Neutrophil (primary cell): ENCODE data around the gene SLIT3.

Experiments used
- H3K27ac ChIP-seq: fragments of 200-600 bp; sonication (generic); 2 replicates; pipeline ENCODE4 v1.5.1; 2016; ENCODE audit warnings: mild to moderate bottlenecking, moderate library complexity
- H3K27me3 ChIP-seq: fragments of 200-600 bp; sonication (generic); 2 replicates; pipeline ENCODE4 v1.6.0; 2016; ENCODE audit warnings: mild to moderate bottlenecking
- H3K36me3 ChIP-seq: fragments of 200-600 bp; sonication (generic); 2 replicates; pipeline ENCODE4 v1.5.1; 2017
- H3K4me1 ChIP-seq, 2 experiments: fragments of 200-600 bp in 1 of 2; sonication (generic) in 1 of 2; 1 replicate in 1 of 2; 2 replicates in 1 of 2; pipeline versions ENCODE4 v1.5.1 to v1.6.1; 2013 to 2016; ENCODE audit warnings: low read depth in 1 of 2, low read length in 1 of 2, mild to moderate bottlenecking in 1 of 2, moderate library complexity in 1 of 2; ENCODE audit not compliant: control insufficient read depth in 1 of 2, insufficient read depth in 1 of 2
- H3K4me3 ChIP-seq, 2 experiments: fragments of 200-600 bp in 1 of 2; sonication (generic) in 1 of 2; 1 replicate in 1 of 2; 2 replicates in 1 of 2; pipeline ENCODE4 v1.5.1; 2013 to 2016; ENCODE audit warnings: low read depth in 1 of 2, low read length in 1 of 2, mild to moderate bottlenecking in 1 of 2, moderate library complexity in 1 of 2
- H3K9me3 ChIP-seq: fragments of 200-600 bp; sonication (generic); 2 replicates; pipeline ENCODE4 v1.5.1; 2016
- TF ChIP-seq, protein P1 (sequence below): fragments of 200-600 bp; sonication (generic); IDR thresholded peaks from 2 replicates; pipeline ENCODE4 v1.5.1; 2016; ENCODE audit warnings: antibody characterized with exemption

Gene SLIT3

GRCh38 chr5:168808051-168808616 lies 492.8 kb downstream of the SLIT3 start:
- no peaks in the 10 kb centered on the region for H3K36me3 ChIP-seq
- H3K27ac ChIP-seq, result no peak overlapping the region
- H3K27me3 ChIP-seq, result no peaks in the 10 kb centered on the region
- H3K9me3 ChIP-seq, result no peaks in the 10 kb centered on the region
- TF ChIP-seq, protein P1, sequence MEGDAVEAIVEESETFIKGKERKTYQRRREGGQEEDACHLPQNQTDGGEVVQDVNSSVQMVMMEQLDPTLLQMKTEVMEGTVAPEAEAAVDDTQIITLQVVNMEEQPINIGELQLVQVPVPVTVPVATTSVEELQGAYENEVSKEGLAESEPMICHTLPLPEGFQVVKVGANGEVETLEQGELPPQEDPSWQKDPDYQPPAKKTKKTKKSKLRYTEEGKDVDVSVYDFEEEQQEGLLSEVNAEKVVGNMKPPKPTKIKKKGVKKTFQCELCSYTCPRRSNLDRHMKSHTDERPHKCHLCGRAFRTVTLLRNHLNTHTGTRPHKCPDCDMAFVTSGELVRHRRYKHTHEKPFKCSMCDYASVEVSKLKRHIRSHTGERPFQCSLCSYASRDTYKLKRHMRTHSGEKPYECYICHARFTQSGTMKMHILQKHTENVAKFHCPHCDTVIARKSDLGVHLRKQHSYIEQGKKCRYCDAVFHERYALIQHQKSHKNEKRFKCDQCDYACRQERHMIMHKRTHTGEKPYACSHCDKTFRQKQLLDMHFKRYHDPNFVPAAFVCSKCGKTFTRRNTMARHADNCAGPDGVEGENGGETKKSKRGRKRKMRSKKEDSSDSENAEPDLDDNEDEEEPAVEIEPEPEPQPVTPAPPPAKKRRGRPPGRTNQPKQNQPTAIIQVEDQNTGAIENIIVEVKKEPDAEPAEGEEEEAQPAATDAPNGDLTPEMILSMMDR, result no peak
- H3K4me3 ChIP-seq, result no peak overlapping the region
- no peaks in the 10 kb centered on the region for H3K4me1 ChIP-seq

- Histone ChIP-seq H3K36me3 (no peaks in the 10 kb centered on the region), H3K4me3 (no peak overlapping the region), H3K9me3 (no peaks in the 10 kb centered on the region), H3K27me3 (peaks cover 4% of the 10 kb centered on the region), H3K4me1 (no peaks in the 10 kb centered on the region), H3K27ac (no peak overlapping the region)
- TF ChIP-seq, protein P1, result no peak
Measured at GRCh38 chr5:168807287-168807686, 493.7 kb downstream of the SLIT3 start.

- Histone ChIP-seq H3K27me3 (peaks cover 14% of the 10 kb centered on the region), H3K27ac (no peak overlapping the region), H3K4me3 (no peak overlapping the region), H3K9me3 (no peaks in the 10 kb centered on the region), H3K4me1 (no peaks in the 10 kb centered on the region), H3K36me3 (no peaks in the 10 kb centered on the region)
- TF ChIP-seq, protein P1, result no peak
Measured at GRCh38 chr5:168803541-168803940, 497.4 kb downstream of the SLIT3 start.

GRCh38 chr5:168802337-168802736 lies 498.6 kb downstream of the SLIT3 start:
- no peak overlapping the region for H3K4me3 ChIP-seq
- peaks cover 14% of the 10 kb centered on the region for H3K27me3 ChIP-seq
- H3K9me3 ChIP-seq, result no peaks in the 10 kb centered on the region
- no peak overlapping the region for H3K27ac ChIP-seq
- no peaks in the 10 kb centered on the region for H3K4me1 ChIP-seq
- no peaks in the 10 kb centered on the region for H3K36me3 ChIP-seq
- TF ChIP-seq, protein P1, result no peak

GRCh38 chr5:168801567-168801966 lies 499.4 kb downstream of the SLIT3 start:
- H3K36me3 ChIP-seq, result no peaks in the 10 kb centered on the region
- TF ChIP-seq, protein P1, result no peak
- peaks cover 14% of the 10 kb centered on the region for H3K27me3 ChIP-seq
- no peaks in the 10 kb centered on the region for H3K4me1 ChIP-seq
- H3K4me3 ChIP-seq, result no peak overlapping the region
- H3K9me3 ChIP-seq, result no peaks in the 10 kb centered on the region
- no peak overlapping the region for H3K27ac ChIP-seq

GRCh38 chr5:168800701-168801100 lies 500.2 kb downstream of the SLIT3 start:
- Histone ChIP-seq H3K27ac (no peak overlapping the region), H3K9me3 (no peaks in the 10 kb centered on the region), H3K36me3 (no peaks in the 10 kb centered on the region), H3K4me1 (no peaks in the 10 kb centered on the region), H3K27me3 (peaks cover 14% of the 10 kb centered on the region), H3K4me3 (no peak overlapping the region)
- TF ChIP-seq, protein P1, result no peak
